MV-4-11 (cell line): ENCODE data around the gene RIMBP2.

Experiments
- DNase-seq: peaks from one replicate; lab custom pipeline; 2025; lab: John Stamatoyannopoulos, UW

The RIMBP2 gene

DNA sequence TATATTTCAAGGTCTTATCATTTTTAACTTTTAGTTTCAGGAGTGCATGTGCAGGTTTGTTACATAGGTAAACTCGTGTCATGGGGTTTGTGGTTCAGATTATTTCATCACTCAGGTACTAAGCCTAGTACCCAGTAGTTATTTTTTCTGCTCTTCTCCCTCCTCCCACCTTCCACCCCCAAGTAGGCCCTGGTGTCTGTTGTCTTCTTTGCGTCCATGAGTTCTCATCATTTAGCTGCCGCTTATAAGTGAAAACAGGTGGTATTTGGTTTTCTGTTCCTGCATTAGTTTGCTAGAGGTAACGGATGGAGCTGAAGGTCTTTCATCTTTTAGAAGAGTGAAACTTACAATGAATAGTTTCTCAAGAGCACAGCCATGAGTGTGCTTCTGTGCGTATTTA, 354.0 kb downstream of the RIMBP2 start:
- no peak for DNase-seq

DNA sequence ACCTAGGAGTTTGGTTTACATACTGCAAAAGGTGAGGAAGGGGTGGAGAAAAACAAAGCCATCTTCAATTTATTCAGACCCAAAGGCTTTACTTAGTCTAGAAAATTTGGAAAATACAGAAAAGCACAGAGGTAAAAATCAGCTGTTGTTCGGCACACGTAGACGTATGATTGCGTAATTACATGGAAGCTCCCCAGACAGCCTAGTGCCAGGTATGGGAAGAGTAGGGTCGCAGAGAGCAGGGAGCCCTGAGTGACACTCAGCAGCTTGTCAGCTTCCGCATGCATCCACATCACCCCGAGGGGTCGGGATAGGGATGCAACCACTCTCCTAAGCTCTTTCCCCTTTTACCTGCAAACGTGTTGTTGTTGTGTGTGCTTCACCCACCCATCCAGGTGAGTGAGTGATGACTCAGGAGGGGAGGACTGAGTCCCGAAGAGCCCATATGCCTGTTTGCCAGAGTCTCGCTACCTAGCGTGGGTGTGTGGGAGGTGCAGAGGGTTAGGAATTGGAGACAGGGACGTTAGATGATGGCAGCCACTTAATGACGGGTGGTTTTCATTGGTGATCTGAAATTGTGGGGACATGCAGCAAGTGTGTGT, 358.3 kb downstream of the RIMBP2 start:
- no peak for DNase-seq

DNA sequence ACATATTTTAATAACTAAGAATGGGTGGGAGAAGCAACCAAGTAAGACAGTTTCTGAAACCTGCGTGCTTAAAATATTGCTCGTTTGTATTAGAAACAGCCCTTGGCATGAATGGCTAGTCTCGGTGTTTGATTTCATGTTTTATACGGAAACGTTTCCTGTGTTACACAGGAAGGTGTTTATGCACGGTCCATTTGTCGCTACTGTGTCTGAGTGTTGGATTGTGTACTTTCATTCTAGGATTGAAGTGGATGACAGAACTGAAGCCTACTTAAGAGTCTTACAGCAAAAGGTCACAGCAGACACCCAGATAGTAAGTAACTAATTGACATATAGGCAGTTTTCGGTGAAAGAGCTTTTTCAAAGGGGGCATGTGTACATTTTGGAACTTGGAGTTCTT, 358.9 kb downstream of the RIMBP2 start:
- DNase-seq = no peak

DNA sequence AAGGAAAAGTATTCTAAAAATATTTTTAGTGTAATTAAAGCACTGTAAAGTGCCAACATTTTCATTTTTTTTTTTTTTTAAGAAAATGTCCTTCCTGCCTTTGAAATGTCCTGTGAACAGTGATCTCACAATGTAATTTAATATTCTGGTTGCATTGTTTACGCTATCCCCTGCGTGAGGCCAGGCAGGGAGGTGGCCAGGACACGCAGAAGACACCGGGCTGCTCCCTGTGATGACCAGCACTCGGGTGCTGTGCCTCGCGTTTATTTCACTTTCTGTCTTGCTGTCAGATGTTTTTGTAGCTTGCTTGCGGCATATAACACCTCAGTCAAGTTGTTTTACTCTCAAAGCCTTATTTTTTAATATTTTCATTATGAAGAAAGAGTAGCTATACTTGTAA, 359.9 kb downstream of the RIMBP2 start:
- DNase-seq = no peak

DNA sequence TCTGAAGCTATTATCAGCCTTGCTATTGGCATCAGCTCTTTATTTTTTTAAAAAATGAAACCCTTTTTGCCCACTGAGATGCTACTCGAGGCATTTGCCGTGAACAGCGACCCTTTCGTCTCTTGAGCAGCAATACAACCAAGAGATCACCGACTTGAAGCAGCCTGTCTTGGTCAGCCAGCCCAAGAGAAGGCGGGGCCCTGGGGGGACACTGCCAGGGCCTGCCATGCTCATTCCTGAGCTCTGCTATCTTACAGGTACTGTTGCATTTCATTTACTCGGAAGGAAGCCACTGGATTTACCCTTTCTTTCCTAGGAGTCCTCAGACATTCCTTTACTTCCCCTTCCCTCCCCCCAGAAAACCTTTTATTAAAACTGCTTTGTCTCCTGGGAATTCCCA, 361.7 kb downstream of the RIMBP2 start:
- DNase-seq = no peak

DNA sequence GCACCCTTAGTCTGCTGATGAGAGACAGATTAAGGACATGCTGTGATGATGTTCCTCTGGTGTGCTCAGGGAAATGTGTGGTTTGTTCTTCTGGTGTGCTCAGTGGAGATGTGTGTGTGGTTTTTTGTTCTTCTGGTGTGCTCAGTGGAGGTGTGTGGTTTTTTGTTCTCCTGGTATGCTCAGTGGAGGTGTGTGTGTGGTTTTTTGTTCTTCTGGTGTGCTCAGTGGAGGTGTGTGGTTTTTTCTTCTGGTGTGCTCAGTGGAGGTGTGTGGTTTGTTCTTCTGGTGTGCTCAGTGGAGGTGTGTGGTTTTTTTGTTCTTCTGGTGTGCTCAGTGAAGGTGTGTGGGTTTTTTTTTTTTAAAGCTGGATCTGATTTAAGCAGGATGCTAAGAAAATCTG, 363.0 kb downstream of the RIMBP2 start:
- DNase-seq = no peak

DNA sequence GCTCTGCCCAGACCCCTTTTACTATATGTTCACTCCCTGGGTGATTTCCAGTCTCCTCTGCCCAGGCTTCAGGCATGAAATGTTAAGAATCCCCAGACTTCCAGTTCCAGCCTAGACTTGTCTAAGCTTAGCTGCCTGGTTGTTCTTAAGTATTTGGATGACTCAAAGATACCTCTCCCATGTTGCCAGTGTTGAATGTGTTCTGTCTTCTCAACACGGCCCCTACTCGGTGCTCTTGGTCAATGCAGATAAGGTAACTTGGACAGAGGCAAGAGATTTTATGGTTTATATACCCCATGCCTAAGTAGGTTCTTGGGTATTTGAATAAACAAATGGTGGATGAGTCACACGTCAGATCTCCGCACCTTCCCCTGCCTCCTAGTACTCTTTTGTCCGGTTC, 364.8 kb downstream of the RIMBP2 start:
- no peak for DNase-seq

DNA sequence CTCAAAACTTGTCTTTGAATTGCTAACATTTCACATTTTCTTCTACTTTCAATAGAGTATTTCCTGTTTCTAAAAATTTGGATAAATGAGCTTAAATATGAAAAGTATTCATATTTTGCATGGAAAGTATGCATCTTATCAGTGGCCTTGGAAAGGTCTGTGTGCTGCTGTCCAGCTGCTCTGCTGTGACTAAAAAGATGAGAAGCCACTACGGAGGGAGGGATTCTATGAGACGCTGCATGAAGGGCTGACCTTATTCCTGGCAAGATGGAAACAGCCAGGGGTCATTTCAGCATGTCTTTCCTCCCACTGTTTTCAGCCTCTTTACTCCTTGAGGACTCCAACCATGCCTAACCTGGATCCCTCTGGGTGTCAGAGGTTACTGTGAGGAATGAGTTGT, 365.4 kb downstream of the RIMBP2 start:
- DNase-seq = no peak

DNA sequence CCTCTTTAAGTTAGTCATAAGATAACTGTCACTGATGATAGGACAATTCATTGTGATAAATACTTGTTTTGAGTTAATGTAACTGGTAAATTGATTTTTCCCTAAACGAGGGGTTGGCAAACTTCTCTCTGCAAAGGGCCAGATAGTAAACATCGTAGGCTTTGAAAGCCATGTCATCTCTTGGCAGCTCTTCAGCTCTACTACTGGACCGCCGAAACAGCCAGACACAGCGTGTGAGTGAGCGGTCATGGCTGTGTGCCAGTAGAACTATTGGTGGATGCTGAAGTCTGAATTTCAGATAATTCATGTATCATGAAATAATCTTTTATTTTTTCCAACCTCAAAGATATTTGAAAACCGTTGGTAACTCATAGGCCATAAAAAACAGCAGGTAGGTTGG, 368.5 kb downstream of the RIMBP2 start:
- DNase-seq = no peak
